DOHH2 (cell line): ENCODE data around the gene IFI16.

Experiments used
- EZH2phosphoT487 ChIP-seq: fragments of 200-600 bp; sonication (generic); IDR thresholded peaks from 2 replicates; pipeline ENCODE4 v1.6.1; 2017; ENCODE audit warnings: borderline replicate concordance, mild to moderate bottlenecking, antibody characterized with exemption, low read length, moderate library complexity, mixed read lengths
- TF ChIP-seq, protein P1 (sequence below): fragments of 200-600 bp; sonication (generic); IDR thresholded peaks from one replicate; pipeline ENCODE4 v1.5.1; 2014; ENCODE audit warnings: antibody characterized with exemption, mild to moderate bottlenecking, low read depth, low read length; ENCODE audit not compliant: poor library complexity, severe bottlenecking

DNA sequence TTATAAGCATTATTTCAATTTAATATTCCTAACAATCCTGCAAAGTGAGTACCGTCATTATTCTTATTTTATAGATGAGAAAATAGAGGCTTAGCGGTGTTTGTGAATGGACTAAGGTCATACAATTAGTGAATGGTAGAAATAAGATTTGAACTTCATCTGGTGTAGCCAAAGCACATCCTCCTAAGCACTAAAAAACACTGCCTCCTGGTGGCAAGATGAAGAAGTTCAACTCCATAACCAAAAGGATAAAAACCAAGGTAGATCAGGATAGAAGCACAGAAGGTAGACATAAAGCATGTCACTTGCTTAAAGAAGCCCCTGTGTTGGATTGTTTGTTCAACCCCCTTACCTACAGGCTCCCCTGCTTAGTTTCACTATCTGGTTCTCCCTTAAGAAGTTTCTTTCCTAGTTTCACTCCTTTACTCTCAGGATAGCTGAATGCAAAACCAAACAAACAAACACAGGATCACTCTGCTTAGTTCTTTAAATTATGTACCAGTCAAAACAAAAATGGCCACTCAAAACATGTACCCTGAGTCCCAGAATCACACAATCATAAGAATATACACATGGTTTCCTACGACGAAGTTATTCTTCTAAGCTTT is 79.6 kb downstream of the IFI16 start:
- TF ChIP-seq, protein P1, sequence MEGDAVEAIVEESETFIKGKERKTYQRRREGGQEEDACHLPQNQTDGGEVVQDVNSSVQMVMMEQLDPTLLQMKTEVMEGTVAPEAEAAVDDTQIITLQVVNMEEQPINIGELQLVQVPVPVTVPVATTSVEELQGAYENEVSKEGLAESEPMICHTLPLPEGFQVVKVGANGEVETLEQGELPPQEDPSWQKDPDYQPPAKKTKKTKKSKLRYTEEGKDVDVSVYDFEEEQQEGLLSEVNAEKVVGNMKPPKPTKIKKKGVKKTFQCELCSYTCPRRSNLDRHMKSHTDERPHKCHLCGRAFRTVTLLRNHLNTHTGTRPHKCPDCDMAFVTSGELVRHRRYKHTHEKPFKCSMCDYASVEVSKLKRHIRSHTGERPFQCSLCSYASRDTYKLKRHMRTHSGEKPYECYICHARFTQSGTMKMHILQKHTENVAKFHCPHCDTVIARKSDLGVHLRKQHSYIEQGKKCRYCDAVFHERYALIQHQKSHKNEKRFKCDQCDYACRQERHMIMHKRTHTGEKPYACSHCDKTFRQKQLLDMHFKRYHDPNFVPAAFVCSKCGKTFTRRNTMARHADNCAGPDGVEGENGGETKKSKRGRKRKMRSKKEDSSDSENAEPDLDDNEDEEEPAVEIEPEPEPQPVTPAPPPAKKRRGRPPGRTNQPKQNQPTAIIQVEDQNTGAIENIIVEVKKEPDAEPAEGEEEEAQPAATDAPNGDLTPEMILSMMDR, result peak; percentile 80
- no peak for TF ChIP-seq EZH2phosphoT487
